Endothelial cell of hepatic sinusoid (primary cell): ENCODE results near the gene LRRC28.

Experiments
- in situ Hi-C: cut with HindIII; loops from 2 replicates; pipeline ENCODE4 v1.10.0; 2017; ENCODE audit warnings: low sequenced_read_pairs

The LRRC28 gene

DNA sequence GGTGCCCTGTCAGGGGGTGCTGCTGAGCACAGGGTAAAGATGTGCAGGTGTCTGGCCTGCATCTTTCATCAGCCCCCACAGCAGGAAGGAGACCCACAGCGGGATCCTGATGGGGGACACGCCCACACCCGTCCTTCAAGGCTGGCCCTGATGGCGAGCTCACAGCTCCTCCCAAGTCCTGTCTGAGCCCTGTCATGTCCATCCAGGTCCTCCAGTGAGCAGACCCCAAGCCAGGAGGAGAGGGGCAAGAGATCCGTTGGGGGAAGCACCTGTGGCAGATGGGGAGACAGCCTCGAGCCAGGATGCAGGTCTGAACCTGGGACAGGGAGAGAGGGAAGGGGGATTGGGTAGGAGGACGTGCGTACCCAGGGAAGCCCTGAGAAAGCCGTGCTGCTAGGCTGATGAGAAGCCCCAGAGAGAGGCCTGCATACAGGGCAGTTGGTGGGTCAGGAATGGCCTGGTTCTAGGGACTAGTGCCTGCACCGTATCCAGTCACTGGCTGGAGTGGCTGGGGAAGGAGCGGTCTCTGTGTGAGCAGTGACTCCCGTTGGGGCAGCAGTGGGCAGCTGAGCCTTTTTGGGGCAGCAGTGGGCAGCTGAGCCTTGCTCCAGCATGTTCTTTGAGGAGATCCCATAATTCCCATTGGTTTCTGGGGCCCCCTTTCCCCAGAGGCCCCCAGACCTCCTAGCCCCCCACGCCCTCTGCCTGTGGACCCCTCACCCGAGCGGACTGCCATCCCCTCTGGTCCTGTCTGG, 181.2 kb downstream of the LRRC28 start:
- in situ Hi-C loops, result no loop called here

- in situ Hi-C loops, result no loop called here
These were observed 181.9 kb downstream of the LRRC28 start for GRCh38 chr15:99433026-99433756.

- in situ Hi-C loops, result no loop called here
These were observed 182.6 kb downstream of the LRRC28 start for GRCh38 chr15:99433757-99434450.

- in situ Hi-C loops, result no loop called here
These were observed 183.3 kb downstream of the LRRC28 start for GRCh38 chr15:99434506-99435112.

DNA sequence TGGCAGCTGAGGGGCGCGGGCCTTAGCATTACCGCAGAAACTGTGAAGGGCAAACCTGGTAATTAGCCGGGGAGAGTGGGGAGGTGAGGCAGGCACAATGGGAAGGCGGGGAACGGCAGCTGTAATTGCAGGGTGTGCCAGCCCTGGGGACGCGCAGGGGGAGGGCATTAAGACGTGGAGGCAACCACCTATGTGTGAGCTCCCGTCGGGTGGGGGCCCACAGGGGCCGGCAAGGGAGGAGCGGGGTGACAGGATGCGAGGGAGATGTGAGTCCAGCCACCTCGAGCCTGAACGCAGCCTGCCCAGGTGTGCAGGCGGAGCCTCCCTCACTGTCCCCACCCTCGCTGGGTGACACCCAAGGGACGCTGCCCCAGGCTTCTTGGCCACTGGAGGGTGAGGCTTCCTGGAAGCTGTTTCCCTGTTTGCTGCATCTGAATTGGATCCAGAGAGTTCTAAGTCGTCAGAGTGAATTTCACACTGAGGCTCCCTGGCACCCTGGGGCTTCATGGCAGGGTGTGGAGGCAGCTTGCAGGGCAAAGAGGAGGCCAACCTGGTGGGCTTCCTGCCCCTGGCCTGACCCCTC, 183.9 kb downstream of the LRRC28 start:
- in situ Hi-C loops, result no loop called here

DNA sequence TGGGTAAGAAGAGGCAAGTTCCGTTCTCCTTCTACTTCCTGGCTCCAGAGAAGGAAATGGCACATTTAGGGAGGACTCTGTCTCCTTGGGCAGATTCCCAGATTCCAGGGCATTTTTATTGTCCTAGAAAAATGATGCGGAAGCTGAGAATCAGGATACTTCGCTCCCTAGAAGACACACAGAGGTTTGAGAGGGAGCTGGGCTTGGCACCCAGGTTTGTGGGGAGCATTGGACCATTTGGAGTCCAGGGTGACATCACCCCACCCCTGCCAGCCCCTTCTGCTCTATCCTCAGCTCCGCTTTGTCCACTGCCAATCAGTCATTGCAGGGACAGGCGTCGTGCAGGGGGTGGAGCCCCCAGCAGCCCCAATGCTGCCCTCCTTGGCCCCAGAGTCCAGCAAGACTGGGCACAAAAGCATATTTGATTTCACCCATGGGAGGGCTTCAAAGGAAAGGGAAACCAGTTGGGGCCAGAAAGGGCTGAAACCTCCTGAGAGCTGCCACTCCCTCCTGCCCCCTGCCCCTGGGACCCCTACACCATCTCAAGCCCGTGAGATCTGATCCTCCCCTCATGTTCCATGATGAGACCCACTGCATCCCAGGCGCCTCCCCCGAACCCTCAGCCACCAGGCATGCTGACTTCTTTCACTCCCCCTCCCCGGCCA, 184.7 kb downstream of the LRRC28 start:
- in situ Hi-C loops, result no loop called here

GRCh38 chr15:99436542-99437314, 185.4 kb downstream of the LRRC28 start:
- in situ Hi-C loops, result no loop called here

- in situ Hi-C loops, result no loop called here
These were observed 186.3 kb downstream of the LRRC28 start for GRCh38 chr15:99437315-99438223.

GRCh38 chr15:99438224-99438585, 186.9 kb downstream of the LRRC28 start:
- in situ Hi-C loops, result no loop called here

- in situ Hi-C loops, result no loop called here
These were observed 187.6 kb downstream of the LRRC28 start for GRCh38 chr15:99438691-99439523.

GRCh38 chr15:99439524-99439835, 188.2 kb downstream of the LRRC28 start:
- in situ Hi-C loops, result no loop called here

DNA sequence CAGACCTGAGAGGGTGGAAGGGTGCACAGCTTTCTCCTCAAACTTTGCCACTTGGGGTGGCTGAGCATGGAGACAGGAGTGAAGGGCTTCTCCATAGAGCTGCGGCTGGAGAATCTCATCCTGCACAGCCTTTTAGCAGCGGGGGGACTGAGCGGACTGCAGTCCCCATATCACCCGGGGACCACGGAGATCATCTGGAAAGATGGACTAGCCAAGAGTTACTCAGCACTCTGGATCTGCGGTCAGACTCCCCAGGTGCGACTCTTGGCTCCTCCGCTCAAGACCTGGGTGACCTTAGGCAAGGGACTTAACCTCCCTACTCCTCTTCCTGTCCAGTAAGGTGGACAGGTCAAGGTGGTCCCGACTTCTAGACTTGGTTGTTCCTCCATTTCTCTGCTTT, 188.7 kb downstream of the LRRC28 start:
- in situ Hi-C loops, result no loop called here
